ENCODE data around the gene HDAC4. TPM values are rescaled to one million over a fixed set of nuclear protein-coding genes. Genes with fewer than 3 reads are reported as not detected.

HDAC4 gene
- total RNA-seq, 1 donor from 2014 or later = 76.6 TPM

DNA sequence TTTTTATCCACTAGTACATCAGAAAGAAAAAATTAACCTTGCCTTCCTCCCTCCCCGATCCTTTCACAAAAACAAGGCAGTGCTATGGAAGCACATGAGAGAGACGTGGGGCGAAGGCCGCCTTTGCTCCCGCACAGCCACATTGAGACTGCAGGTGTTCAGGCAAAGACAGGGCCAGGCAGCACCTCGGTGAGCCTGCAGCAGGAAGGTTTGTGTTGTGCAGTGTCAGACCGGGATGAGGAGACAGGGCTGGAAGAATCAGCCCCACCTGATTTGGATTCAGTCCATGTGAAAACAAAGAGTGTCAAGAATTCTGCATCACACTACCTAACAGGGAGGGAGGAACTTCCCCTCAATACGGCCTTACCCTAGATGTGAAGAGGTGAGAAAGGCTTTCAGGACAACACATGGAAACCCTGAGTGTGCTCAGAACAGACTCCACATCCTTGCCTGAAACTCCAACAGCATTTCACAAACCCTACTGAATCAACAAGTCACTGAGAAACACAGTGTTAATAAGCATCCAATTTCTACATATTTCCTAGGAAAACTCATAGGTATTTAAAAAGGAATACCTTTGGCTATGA lies 59.6 kb downstream of the HDAC4 start:
- no peak for TF ChIP-seq POLR2AphosphoS5 (IDR thresholded peaks at IDR 0.05; ENCODE audit: insufficient read depth in 1 of 2, low read depth in 1 of 2)
- TF ChIP-seq, protein P1, sequence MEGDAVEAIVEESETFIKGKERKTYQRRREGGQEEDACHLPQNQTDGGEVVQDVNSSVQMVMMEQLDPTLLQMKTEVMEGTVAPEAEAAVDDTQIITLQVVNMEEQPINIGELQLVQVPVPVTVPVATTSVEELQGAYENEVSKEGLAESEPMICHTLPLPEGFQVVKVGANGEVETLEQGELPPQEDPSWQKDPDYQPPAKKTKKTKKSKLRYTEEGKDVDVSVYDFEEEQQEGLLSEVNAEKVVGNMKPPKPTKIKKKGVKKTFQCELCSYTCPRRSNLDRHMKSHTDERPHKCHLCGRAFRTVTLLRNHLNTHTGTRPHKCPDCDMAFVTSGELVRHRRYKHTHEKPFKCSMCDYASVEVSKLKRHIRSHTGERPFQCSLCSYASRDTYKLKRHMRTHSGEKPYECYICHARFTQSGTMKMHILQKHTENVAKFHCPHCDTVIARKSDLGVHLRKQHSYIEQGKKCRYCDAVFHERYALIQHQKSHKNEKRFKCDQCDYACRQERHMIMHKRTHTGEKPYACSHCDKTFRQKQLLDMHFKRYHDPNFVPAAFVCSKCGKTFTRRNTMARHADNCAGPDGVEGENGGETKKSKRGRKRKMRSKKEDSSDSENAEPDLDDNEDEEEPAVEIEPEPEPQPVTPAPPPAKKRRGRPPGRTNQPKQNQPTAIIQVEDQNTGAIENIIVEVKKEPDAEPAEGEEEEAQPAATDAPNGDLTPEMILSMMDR (IDR thresholded peaks at IDR 0.05) = no peak
- TF ChIP-seq POLR2A (IDR thresholded peaks at IDR 0.05) = no peak
- no peak overlapping the region for H3K27ac ChIP-seq
- H3K4me3 ChIP-seq = no peak overlapping the region
- H3K9me3 ChIP-seq = no peaks in the 10 kb centered on the region
- peak; percentile 62 to 89 for DNase-seq (ENCODE audit: extremely low spot score in 2 of 2)
- no peaks in the 10 kb centered on the region for H3K36me3 ChIP-seq
- peaks cover 7% of the 10 kb centered on the region for H3K4me1 ChIP-seq
- no peaks in the 10 kb centered on the region for H3K27me3 ChIP-seq
- intact Hi-C loops (cut with DNase I) = no loop called here

DNA sequence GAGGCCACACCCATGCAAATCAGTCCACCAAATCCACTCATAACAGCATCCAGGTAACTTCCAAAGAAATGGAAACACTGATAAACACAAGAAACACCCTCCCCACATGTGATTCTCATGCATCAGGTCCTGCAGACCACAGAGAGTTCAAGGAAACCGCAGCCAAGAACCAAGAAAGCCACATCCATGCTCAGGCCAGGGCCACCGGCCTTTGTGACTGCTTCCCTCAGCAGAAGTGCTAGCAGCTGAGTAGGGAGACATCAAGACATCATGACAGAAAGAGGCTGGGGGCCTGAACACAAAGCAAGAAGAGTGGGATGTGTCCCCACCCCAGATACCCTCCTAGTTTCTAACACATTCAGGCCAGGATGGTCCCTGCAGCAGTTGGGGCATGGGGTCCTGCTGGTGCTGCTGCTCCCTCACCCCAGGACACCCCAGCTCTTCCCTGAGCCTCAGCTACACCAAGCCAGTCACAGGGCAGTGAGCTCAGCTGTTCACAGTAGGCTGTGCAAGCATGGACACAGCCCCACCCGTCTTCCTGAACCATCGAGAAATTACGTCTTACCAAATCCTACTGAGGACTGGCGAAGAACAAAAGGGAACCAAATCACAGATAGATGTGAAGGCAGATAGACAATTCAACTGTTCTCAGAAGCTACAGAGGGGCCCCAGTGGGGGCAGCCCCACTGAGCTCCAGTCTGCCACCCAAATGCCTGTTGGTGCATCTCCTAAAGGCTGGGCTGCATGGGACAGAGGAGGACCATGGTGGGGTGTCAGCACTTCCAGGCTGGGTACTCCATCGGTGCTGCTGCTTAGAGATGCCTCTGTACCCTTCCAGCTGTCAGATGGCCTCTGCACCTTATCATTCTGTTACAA lies 60.9 kb downstream of the HDAC4 start:
- Histone ChIP-seq H3K4me3 (no peak overlapping the region), H3K27ac (no peak overlapping the region), H3K4me1 (peaks cover 7% of the 10 kb centered on the region), H3K36me3 (no peaks in the 10 kb centered on the region), H3K9me3 (no peaks in the 10 kb centered on the region), H3K27me3 (no peaks in the 10 kb centered on the region)
- TF ChIP-seq, protein P1 (IDR thresholded peaks at IDR 0.05) = no peak
- TF ChIP-seq POLR2A (IDR thresholded peaks at IDR 0.05) = no peak
- TF ChIP-seq POLR2AphosphoS5 (IDR thresholded peaks at IDR 0.05; ENCODE audit: insufficient read depth in 1 of 2, low read depth in 1 of 2) = no peak
- DNase-seq (ENCODE audit: extremely low spot score in 2 of 2) = peak; percentile 80 to 84
- intact Hi-C loops (cut with DNase I) = no loop called here

DNA sequence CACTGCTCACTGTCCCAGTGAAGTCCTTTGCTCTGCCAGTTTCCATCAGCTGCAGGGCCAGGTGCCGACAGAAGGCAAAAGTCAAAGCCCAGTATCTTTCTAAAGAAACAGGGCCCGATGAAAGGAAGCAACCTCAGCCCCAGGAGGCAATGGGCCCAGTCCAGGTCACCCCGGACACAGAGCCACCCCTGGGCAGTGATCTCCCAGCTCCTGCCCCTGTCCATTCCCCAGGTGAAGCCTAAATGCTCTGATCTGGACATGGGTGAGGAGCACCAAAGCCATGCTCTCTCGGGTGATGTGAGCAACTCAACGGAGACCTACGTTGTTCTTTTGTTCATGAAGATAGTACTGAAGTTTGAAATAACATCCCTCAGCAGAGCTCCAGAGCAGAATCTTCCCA lies 61.6 kb downstream of the HDAC4 start:
- no peaks in the 10 kb centered on the region for H3K27me3 ChIP-seq
- H3K4me3 ChIP-seq = no peak overlapping the region
- no peak overlapping the region for H3K27ac ChIP-seq
- TF ChIP-seq POLR2A (IDR thresholded peaks at IDR 0.05) (no peak), POLR2AphosphoS5 (IDR thresholded peaks at IDR 0.05; ENCODE audit: insufficient read depth in 1 of 2, low read depth in 1 of 2) (no peak)
- TF ChIP-seq, protein P1 (IDR thresholded peaks at IDR 0.05) = no peak
- no peaks in the 10 kb centered on the region for H3K9me3 ChIP-seq
- intact Hi-C loops (cut with DNase I) = no loop called here
- peak; percentile 47 to 58 for DNase-seq (ENCODE audit: extremely low spot score in 2 of 2)
- H3K4me1 ChIP-seq = peaks cover 7% of the 10 kb centered on the region
- H3K36me3 ChIP-seq = no peaks in the 10 kb centered on the region

DNA sequence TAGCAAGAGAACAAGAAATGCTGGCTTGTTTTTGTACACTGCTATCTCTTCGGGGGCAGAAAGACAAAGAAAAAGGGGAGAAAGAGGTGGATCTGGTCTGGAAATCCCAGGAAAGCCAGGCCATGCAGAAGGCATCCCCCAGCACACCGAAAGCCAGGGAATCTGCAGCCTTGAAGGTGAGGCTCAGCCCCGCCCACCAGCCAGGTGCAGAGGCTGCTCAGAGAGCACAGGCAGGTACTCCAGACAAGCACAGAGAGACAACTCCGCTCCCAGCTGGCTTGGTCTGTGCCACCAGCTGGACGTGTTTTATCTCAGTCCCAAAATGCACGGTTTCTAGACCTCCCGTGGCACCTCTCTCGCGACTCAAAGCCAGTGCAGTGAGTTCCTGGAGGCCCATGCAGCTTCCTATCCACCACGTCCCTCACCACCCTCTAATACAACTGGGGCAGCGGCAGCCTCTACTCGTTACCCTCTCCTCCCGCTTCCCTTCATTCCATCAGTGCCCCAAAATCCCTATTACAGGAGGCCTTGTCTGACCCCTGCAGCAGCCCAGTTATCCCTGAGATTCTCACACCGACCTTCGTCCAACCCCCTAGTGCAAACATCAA lies 62.8 kb downstream of the HDAC4 start:
- Histone ChIP-seq H3K4me3 (no peak overlapping the region), H3K27me3 (no peaks in the 10 kb centered on the region), H3K4me1 (peaks cover 7% of the 10 kb centered on the region), H3K27ac (no peak overlapping the region), H3K36me3 (no peaks in the 10 kb centered on the region), H3K9me3 (no peaks in the 10 kb centered on the region)
- TF ChIP-seq POLR2A (IDR thresholded peaks at IDR 0.05) = no peak
- TF ChIP-seq, protein P1 (IDR thresholded peaks at IDR 0.05) = no peak
- intact Hi-C loops (cut with DNase I) = no loop called here
- DNase-seq (ENCODE audit: extremely low spot score in 2 of 2) = peak; percentile 52 to 82
